ENCODE measurements around the gene PHKB. TPM values are rescaled to one million over a fixed set of nuclear protein-coding genes. Genes with fewer than 3 reads are reported as not detected.

PHKB gene
- total RNA-seq, 4 donors from 2014 or later, result 71.4 to 114 (median 90.1) TPM

DNA sequence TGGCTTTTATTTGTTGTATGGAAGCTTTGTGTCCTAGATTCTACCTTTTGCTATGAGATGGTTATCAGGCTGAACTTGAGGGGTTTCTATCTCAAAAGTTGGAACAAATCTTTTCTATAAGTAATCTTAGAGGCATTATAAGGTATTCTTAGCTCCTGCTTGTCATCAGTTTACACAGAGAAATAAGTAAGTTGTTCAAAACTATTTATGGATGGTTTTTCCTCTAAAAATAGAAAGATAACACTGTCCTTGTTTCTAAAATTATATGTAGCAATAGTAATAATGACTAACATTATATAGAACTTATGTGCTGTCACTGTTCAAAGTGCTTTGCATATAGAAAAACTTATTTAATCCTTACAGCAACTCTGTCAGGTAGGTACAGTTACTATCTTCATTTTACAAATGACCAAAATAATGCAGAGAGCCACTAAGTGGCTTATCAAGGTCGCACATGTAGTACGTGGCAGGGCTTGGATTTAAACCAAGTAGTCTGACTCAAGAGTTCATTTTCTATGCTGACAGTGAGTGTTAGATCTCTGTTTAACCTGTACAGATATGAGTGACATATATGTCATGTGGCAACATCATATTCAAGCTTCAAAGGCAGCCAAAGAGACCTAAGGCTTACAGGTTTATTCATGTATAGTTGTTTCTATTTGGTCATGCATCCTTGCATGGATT lies 59.0 kb downstream of the PHKB start:
- no peak for TF ChIP-seq CTCF (IDR thresholded peaks at IDR 0.05; ENCODE audit: low read depth)

- no peak for TF ChIP-seq CTCF (IDR thresholded peaks at IDR 0.05; ENCODE audit: low read depth)
These were observed 62.3 kb downstream of the PHKB start for GRCh38 chr16:47523342-47524006.

DNA sequence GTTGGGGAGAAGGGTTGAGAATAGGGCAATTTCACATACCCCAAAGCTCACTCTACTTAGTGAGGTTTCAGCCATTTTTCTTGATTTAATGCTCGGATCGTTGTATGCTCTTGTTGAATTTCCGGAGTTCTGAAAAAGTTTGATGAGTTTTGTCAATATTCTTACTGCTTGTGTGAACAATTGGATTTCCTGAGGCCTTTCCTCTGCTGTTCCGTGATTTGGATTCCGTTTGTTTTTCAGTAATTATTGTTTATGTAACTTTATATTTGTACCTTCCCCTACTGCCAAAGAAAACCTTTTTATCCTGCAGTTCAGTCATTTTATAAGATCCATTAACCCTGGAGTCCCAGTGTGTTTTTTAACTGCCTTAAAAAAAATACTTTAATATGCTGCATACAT lies 62.9 kb downstream of the PHKB start:
- TF ChIP-seq CTCF (IDR thresholded peaks at IDR 0.05; ENCODE audit: low read depth), result no peak

- TF ChIP-seq CTCF (IDR thresholded peaks at IDR 0.05; ENCODE audit: low read depth), result no peak
These were observed 67.3 kb downstream of the PHKB start for GRCh38 chr16:47528431-47528830.

DNA sequence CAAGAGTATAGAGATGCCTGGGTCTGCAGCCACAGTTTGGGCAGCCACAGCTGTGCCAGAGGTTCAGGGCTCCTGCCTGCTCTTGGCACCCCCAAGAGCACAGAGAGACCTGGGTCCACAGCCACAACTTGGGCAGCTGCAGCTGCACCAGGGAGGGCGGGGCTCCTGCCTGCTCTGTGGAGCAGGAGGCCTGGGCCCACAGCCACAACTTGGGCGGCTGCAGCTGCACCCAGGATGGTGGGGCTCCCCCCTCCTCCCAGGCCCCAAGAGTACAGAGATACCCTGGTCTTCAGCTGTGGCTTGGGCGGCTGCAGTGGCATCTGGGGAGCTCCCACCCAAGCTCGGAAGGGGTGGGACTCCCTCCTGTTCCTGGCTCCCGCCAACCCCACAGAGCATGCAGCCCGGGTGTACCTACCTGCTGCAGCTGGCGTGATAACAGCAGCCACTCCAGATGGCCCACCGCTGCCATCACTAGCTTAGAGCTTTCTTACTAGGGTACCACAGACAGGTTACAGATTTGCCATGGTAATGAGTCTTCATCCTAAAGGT lies 72.7 kb downstream of the PHKB start:
- no peak for TF ChIP-seq CTCF (IDR thresholded peaks at IDR 0.05; ENCODE audit: low read depth)

- TF ChIP-seq CTCF (IDR thresholded peaks at IDR 0.05; ENCODE audit: low read depth), result no peak
These were observed 77.3 kb downstream of the PHKB start for GRCh38 chr16:47538472-47538871.

DNA sequence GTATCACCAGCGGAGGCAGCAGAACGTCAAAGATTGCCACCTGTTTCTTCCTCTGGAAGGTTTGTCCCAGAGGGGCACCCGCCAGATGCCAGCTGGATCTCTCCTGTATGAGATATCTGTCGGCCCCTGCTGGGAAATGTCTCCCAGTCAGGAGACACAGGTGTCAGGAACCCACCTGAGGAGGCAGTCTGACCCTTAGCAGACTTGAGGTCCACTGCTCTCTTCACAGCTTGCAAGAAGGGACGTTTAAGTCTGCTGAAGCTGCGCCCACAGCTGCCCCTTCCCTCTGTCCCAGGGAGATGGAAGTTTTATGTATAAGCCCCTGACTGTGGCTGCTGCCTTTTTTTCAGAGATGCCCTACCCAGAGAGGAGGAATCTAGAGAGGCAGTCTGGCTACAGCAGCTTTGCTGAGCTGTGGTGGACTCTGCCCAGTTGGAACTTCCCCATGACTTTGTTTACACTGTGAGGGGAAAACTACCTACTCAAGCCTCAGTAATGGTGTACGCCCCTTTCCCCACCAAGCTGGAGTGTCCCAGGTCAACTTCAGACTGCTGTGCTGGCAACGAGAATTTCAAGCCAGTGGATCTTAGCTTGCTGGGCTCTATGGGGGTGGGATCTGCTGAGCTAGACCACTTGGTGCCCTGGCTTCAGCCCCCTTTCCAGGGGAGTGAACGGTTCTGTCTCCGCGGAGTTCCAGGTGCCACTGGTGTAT lies 92.9 kb downstream of the PHKB start:
- TF ChIP-seq CTCF (IDR thresholded peaks at IDR 0.05; ENCODE audit: low read depth), result no peak
